Memory B cell (primary cell): ENCODE measurements around the gene GRID2.

Source experiments
- ATAC-seq: fragments of 150-1000 bp; cut with Tn5 transposase; 2 replicates; pipeline ENCODE4 v1.10.0; 2021; ENCODE audit warnings: low read depth, mild to moderate bottlenecking, moderate library complexity
- DNase-seq, 2 donors: peaks; one replicate each; pipeline ENCODE4 v3.0.0; 2022; ENCODE audit warnings: low spot score in 2 of 2
- H3K27ac Mint-ChIP-seq: one replicate; pipeline ENCODE4 v1.8.0; 2022; ENCODE audit warnings: mild to moderate bottlenecking, moderate library complexity, mixed read lengths
- H3K27me3 Mint-ChIP-seq: one replicate; pipeline ENCODE4 v1.8.0; 2022; ENCODE audit warnings: mixed read lengths
- H3K36me3 Mint-ChIP-seq: one replicate; pipeline ENCODE4 v1.8.0; 2022; ENCODE audit warnings: mild to moderate bottlenecking, mixed read lengths
- H3K4me1 Mint-ChIP-seq: one replicate; pipeline ENCODE4 v1.8.0; 2022; ENCODE audit warnings: mixed read lengths
- H3K4me3 Mint-ChIP-seq: one replicate; pipeline ENCODE4 v1.8.0; 2022; ENCODE audit warnings: mild to moderate bottlenecking, moderate library complexity, mixed read lengths
- H3K9me3 Mint-ChIP-seq: one replicate; pipeline ENCODE4 v1.8.0; 2022; ENCODE audit warnings: mixed read lengths

GRID2 gene

GRCh38 chr4:93529692-93530372 lies 1226.1 kb downstream of the GRID2 start:
- H3K27me3 Mint-ChIP-seq, result no peaks in the 10 kb centered on the region
- H3K27ac Mint-ChIP-seq, result no peak overlapping the region
- peaks cover 9% of the 10 kb centered on the region for H3K9me3 Mint-ChIP-seq
- no peak overlapping the region for H3K4me3 Mint-ChIP-seq
- no peaks in the 10 kb centered on the region for H3K4me1 Mint-ChIP-seq
- ATAC-seq (no peak), DNase-seq (no peak)
- H3K36me3 Mint-ChIP-seq, result no peaks in the 10 kb centered on the region

DNA sequence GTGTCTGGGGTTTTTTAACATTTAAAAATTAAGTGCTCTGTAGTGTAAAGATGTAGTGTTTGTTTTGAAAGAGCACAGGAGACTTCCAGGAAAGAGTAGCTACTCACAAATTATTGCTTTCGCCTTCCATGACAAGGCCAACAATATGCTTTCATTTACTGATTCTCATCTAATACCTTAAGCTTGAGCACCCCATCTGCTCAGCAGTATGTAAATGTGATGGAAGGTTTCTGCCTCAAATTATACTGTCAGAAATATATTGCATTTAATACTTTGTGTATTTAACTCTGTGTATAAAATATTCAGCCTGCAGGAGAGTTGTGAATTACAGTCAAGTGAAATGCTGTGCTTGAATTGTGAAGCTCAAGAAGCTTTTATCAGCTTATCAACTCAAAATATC lies 1228.5 kb downstream of the GRID2 start:
- Mint-ChIP-seq H3K27ac (no peak overlapping the region), H3K9me3 (peaks cover 8% of the 10 kb centered on the region), H3K36me3 (no peaks in the 10 kb centered on the region), H3K27me3 (no peaks in the 10 kb centered on the region), H3K4me1 (no peaks in the 10 kb centered on the region), H3K4me3 (no peak overlapping the region)
- DNase-seq (no peak), ATAC-seq (no peak)

DNA sequence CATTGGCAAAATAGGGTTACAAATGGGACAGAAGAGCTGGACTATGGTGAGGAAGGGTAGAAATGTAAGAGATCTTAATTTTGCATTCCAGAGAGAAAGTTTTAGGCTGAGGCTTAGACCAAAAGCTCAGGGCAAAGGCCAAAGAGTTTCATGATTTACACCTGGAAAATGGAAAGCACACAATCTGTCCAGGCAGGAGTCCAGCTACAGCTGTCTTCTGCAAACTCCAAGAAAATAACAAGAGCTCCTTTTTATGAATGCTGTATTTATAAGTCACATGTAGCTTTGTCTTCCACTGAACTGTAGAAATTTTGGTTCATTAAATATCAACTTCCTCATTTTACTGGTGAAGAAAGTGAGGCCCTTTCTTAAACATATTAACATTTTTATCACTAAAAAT lies 1236.8 kb downstream of the GRID2 start:
- Mint-ChIP-seq H3K36me3 (no peaks in the 10 kb centered on the region), H3K4me3 (no peak overlapping the region), H3K27ac (no peak overlapping the region), H3K9me3 (peaks cover 1% of the 10 kb centered on the region), H3K27me3 (peaks cover 1% of the 10 kb centered on the region), H3K4me1 (no peaks in the 10 kb centered on the region)
- DNase-seq (no peak), ATAC-seq (no peak)

DNA sequence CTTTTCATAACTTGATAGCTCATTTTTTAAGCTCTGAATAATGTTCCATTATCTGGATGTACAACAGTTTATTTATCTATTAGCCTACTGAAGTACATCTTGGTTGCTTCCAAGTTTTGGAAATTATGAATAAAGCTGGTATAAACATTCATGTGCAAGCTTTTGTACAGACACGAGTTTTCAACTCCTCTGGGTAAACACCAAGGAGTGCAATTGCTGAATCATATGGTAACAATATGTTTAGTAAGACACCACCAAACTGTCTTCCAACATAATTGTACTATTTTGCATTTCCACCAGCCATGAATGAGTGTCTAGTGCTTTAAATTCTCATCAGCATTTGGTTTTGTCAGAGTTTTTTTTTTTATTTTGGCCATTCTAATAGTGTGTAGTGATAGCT lies 1258.1 kb downstream of the GRID2 start:
- no peaks in the 10 kb centered on the region for H3K4me1 Mint-ChIP-seq
- H3K9me3 Mint-ChIP-seq, result peaks cover 4% of the 10 kb centered on the region
- DNase-seq (no peak), ATAC-seq (no peak)
- no peak overlapping the region for H3K27ac Mint-ChIP-seq
- no peaks in the 10 kb centered on the region for H3K27me3 Mint-ChIP-seq
- no peak overlapping the region for H3K4me3 Mint-ChIP-seq
- H3K36me3 Mint-ChIP-seq, result no peaks in the 10 kb centered on the region

DNA sequence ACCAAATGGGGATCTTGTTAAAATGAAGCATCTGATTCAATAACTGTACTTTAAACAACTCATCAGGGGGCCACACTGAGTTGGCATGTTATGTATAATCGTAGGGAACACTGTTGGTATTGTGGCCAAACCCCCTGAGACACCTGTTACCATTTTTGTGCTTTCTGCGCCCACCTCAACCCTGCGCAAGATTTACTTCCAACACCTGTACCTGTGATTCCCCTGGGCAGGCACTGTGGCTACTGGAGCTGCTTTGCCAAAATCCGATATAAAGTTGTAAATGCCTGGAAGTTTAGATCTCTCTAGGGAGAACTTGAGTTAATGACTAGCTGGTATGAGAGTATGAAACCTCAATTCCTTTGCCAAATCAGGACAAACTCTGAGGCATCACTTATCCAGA lies 1265.0 kb downstream of the GRID2 start:
- Mint-ChIP-seq H3K4me3 (no peak overlapping the region), H3K36me3 (no peaks in the 10 kb centered on the region), H3K4me1 (no peaks in the 10 kb centered on the region), H3K27ac (no peak overlapping the region), H3K9me3 (peaks cover 3% of the 10 kb centered on the region), H3K27me3 (no peaks in the 10 kb centered on the region)
- DNase-seq (no peak), ATAC-seq (no peak)

GRCh38 chr4:93573285-93573684 lies 1269.5 kb downstream of the GRID2 start:
- Mint-ChIP-seq H3K4me3 (no peak overlapping the region), H3K4me1 (no peaks in the 10 kb centered on the region), H3K27me3 (no peaks in the 10 kb centered on the region), H3K27ac (no peak overlapping the region), H3K9me3 (peaks cover 3% of the 10 kb centered on the region), H3K36me3 (no peaks in the 10 kb centered on the region)
- DNase-seq, result no peak
- no peak for ATAC-seq

DNA sequence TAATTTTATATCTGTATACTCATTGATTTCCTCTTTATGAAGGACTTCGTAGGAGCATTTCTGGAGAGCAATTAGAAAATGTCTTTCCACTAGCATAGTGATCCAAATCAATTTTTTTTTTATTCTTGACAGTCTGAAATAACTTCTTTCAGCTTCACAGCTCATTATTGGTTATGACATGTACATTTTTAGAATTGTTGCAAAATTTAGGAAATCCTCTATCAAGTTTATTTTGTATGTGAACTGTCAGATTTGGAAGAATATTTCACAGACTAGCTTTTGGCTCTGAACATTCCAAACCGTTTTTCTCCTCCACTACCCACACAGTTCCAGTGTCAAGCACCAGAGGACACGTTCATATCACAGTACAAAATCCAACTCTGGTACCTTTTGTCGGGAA lies 1275.2 kb downstream of the GRID2 start:
- Mint-ChIP-seq H3K27me3 (no peaks in the 10 kb centered on the region), H3K4me3 (no peak overlapping the region), H3K4me1 (no peaks in the 10 kb centered on the region), H3K36me3 (no peaks in the 10 kb centered on the region), H3K27ac (no peak overlapping the region), H3K9me3 (peaks cover 1% of the 10 kb centered on the region)
- DNase-seq, result no peak
- no peak for ATAC-seq

- DNase-seq, result no peak
- Mint-ChIP-seq H3K4me1 (no peaks in the 10 kb centered on the region), H3K36me3 (no peaks in the 10 kb centered on the region), H3K4me3 (no peak overlapping the region), H3K9me3 (no peaks in the 10 kb centered on the region), H3K27me3 (no peaks in the 10 kb centered on the region), H3K27ac (no peak overlapping the region)
- no peak for ATAC-seq
Measured at GRCh38 chr4:93605163-93605562, 1301.4 kb downstream of the GRID2 start.

DNA sequence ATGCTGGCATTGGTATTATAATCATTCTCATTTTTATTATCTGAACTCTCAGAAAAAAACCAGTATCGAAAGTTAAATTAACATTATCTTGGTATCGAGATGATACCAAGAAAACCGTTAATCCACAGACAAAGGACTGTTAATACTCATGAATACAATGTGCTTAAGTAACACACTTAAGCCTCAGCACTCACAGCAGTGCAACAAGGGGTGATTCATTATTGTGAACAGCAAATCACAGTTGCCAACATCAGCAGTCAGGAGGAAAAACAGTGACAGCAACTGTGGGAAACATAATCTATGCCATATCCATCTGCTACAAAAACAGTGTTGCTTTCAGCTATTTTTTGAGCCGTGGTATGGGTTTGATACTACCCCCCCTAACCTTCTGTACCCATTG lies 1313.8 kb downstream of the GRID2 start:
- Mint-ChIP-seq H3K4me3 (no peak overlapping the region), H3K27ac (no peak overlapping the region), H3K9me3 (peaks cover 1% of the 10 kb centered on the region), H3K4me1 (no peaks in the 10 kb centered on the region), H3K27me3 (no peaks in the 10 kb centered on the region), H3K36me3 (no peaks in the 10 kb centered on the region)
- DNase-seq (no peak), ATAC-seq (no peak)

- no peaks in the 10 kb centered on the region for H3K4me1 Mint-ChIP-seq
Measured at GRCh38 chr4:93633721-93634120, 1330.0 kb downstream of the GRID2 start.

GRCh38 chr4:93635943-93636342 lies 1332.2 kb downstream of the GRID2 start:
- no peak for DNase-seq
- Mint-ChIP-seq H3K27me3 (no peaks in the 10 kb centered on the region), H3K9me3 (peaks cover 3% of the 10 kb centered on the region), H3K36me3 (no peaks in the 10 kb centered on the region), H3K27ac (no peak overlapping the region), H3K4me3 (no peak overlapping the region), H3K4me1 (no peaks in the 10 kb centered on the region)
- ATAC-seq, result no peak

More at GRCh38 chr4:93633721-93634120, 1330.0 kb downstream of the GRID2 start:
- no peaks in the 10 kb centered on the region for H3K36me3 Mint-ChIP-seq
- peaks cover 3% of the 10 kb centered on the region for H3K9me3 Mint-ChIP-seq
- no peak overlapping the region for H3K4me3 Mint-ChIP-seq
- H3K27me3 Mint-ChIP-seq, result no peaks in the 10 kb centered on the region
- H3K27ac Mint-ChIP-seq, result no peak overlapping the region
- DNase-seq (no peak), ATAC-seq (no peak)

DNA sequence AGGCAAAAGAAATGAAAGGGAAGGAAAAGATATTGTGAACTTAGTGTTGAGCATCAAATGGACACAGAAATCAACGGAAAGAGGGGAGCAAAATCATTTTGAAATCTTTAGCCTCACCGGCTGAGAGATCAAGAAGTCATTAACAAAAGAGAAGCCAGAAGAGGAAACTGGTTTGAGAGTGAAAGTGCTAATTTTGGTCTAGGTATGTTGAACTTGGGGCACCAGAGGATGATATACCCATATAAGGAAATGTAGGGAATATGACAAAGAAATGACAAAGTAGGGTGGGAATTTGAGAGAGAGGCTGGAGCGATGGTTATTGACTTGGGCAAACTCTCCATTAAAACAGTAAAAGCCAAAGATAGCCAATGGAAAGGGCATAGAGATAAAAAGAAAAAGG lies 1341.4 kb downstream of the GRID2 start:
- ATAC-seq, result no peak
- Mint-ChIP-seq H3K27me3 (no peaks in the 10 kb centered on the region), H3K27ac (no peak overlapping the region), H3K4me3 (no peak overlapping the region), H3K4me1 (no peaks in the 10 kb centered on the region), H3K9me3 (no peaks in the 10 kb centered on the region), H3K36me3 (no peaks in the 10 kb centered on the region)
- DNase-seq, result no peak

GRCh38 chr4:93646233-93646930 lies 1342.6 kb downstream of the GRID2 start:
- ATAC-seq, result no peak
- H3K27ac Mint-ChIP-seq, result no peak overlapping the region
- no peaks in the 10 kb centered on the region for H3K36me3 Mint-ChIP-seq
- H3K4me3 Mint-ChIP-seq, result no peak overlapping the region
- H3K27me3 Mint-ChIP-seq, result no peaks in the 10 kb centered on the region
- H3K9me3 Mint-ChIP-seq, result no peaks in the 10 kb centered on the region
- no peaks in the 10 kb centered on the region for H3K4me1 Mint-ChIP-seq
- no peak for DNase-seq

DNA sequence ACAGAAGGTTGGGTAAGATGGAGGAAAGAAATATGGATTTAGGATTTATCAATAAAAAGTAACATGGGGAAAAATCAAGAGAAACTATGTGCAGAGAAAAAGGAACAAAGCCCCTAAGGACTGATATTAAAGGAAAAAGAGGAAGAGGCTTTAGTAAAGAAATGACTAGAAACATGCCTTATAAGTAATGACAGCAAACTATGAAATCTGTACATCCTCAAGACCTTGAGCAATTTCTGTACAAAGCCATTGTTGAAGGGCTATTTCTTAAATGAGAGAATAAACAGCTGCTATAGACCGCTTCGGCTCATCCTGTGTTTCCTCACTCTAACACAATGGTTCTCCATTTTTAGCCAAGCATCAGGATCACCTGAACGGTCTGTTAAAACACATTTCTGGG lies 1344.5 kb downstream of the GRID2 start:
- Mint-ChIP-seq H3K4me3 (no peak overlapping the region), H3K27ac (no peak overlapping the region), H3K9me3 (no peaks in the 10 kb centered on the region), H3K36me3 (no peaks in the 10 kb centered on the region), H3K27me3 (no peaks in the 10 kb centered on the region), H3K4me1 (no peaks in the 10 kb centered on the region)
- DNase-seq, result no peak
- no peak for ATAC-seq

- ATAC-seq, result no peak
- no peaks in the 10 kb centered on the region for H3K9me3 Mint-ChIP-seq
- no peaks in the 10 kb centered on the region for H3K27me3 Mint-ChIP-seq
- DNase-seq, result no peak
- no peaks in the 10 kb centered on the region for H3K4me1 Mint-ChIP-seq
- no peaks in the 10 kb centered on the region for H3K36me3 Mint-ChIP-seq
- no peak overlapping the region for H3K4me3 Mint-ChIP-seq
- H3K27ac Mint-ChIP-seq, result no peak overlapping the region
Measured at GRCh38 chr4:93649828-93650227, 1346.1 kb downstream of the GRID2 start.
